ENCODE measurements around the gene NLGN4X.

The NLGN4X gene

GRCh38 chrX:6024204-6024603 lies 204.5 kb downstream of the NLGN4X start:
- H3K27me3 ChIP-seq (ENCODE audit: insufficient read depth, low read depth, severe bottlenecking) = peaks cover 48% of the 10 kb centered on the region
- H3K36me3 ChIP-seq = no peaks in the 10 kb centered on the region
- TF ChIP-seq CTCF (IDR thresholded peaks at IDR 0.05; ENCODE audit: low read depth, low read length) = no peak
- H3K27ac ChIP-seq = no peak overlapping the region
- no peak overlapping the region for H3K4me3 ChIP-seq (ENCODE audit: low read depth, low read length)
- DNase-seq = no peak
- H3K9me3 ChIP-seq (ENCODE audit: severe bottlenecking) = no peaks in the 10 kb centered on the region

GRCh38 chrX:6021316-6022091 lies 207.2 kb downstream of the NLGN4X start:
- Histone ChIP-seq H3K36me3 (no peaks in the 10 kb centered on the region), H3K27ac (no peak overlapping the region), H3K9me3 (ENCODE audit: severe bottlenecking) (peaks cover 2% of the 10 kb centered on the region), H3K4me3 (ENCODE audit: low read depth, low read length) (no peak overlapping the region), H3K27me3 (ENCODE audit: insufficient read depth, low read depth, severe bottlenecking) (peaks cover 46% of the 10 kb centered on the region)
- peak; percentile 75 for TF ChIP-seq CTCF (IDR thresholded peaks at IDR 0.05; ENCODE audit: low read depth, low read length)
- DNase-seq = peak; percentile 53

- peaks cover 42% of the 10 kb centered on the region for H3K27me3 ChIP-seq (ENCODE audit: insufficient read depth, low read depth, severe bottlenecking)
- H3K9me3 ChIP-seq (ENCODE audit: severe bottlenecking) = peaks cover 2% of the 10 kb centered on the region
- no peak for TF ChIP-seq CTCF (IDR thresholded peaks at IDR 0.05; ENCODE audit: low read depth, low read length)
- no peak for DNase-seq
- H3K27ac ChIP-seq = no peak overlapping the region
- no peak overlapping the region for H3K4me3 ChIP-seq (ENCODE audit: low read depth, low read length)
- no peaks in the 10 kb centered on the region for H3K36me3 ChIP-seq
Measured at GRCh38 chrX:6019076-6019475, 209.6 kb downstream of the NLGN4X start.

GRCh38 chrX:6015423-6015822 lies 213.2 kb downstream of the NLGN4X start:
- Histone ChIP-seq H3K27me3 (ENCODE audit: insufficient read depth, low read depth, severe bottlenecking) (peaks cover 42% of the 10 kb centered on the region), H3K4me3 (ENCODE audit: low read depth, low read length) (no peak overlapping the region), H3K36me3 (no peaks in the 10 kb centered on the region), H3K9me3 (ENCODE audit: severe bottlenecking) (peaks cover 2% of the 10 kb centered on the region), H3K27ac (no peak overlapping the region)
- DNase-seq = no peak
- TF ChIP-seq CTCF (IDR thresholded peaks at IDR 0.05; ENCODE audit: low read depth, low read length) = no peak

- H3K36me3 ChIP-seq = no peaks in the 10 kb centered on the region
- no peak for TF ChIP-seq CTCF (IDR thresholded peaks at IDR 0.05; ENCODE audit: low read depth, low read length)
- H3K9me3 ChIP-seq (ENCODE audit: severe bottlenecking) = peaks cover 2% of the 10 kb centered on the region
- H3K27me3 ChIP-seq (ENCODE audit: insufficient read depth, low read depth, severe bottlenecking) = peaks cover 55% of the 10 kb centered on the region
- no peak overlapping the region for H3K27ac ChIP-seq
- no peak overlapping the region for H3K4me3 ChIP-seq (ENCODE audit: low read depth, low read length)
- DNase-seq = no peak
Measured at GRCh38 chrX:6012357-6012756, 216.3 kb downstream of the NLGN4X start.

GRCh38 chrX:6005856-6006255 lies 222.8 kb downstream of the NLGN4X start:
- peaks cover 49% of the 10 kb centered on the region for H3K27me3 ChIP-seq (ENCODE audit: insufficient read depth, low read depth, severe bottlenecking)
- TF ChIP-seq CTCF (IDR thresholded peaks at IDR 0.05; ENCODE audit: low read depth, low read length) = no peak
- no peaks in the 10 kb centered on the region for H3K9me3 ChIP-seq (ENCODE audit: severe bottlenecking)
- no peak overlapping the region for H3K4me3 ChIP-seq (ENCODE audit: low read depth, low read length)
- DNase-seq = no peak
- H3K27ac ChIP-seq = no peak overlapping the region
- H3K36me3 ChIP-seq = no peaks in the 10 kb centered on the region

Data from WERI-Rb-1 (cell line).